Measurements from ENCODE around the gene CDH20. TPM values are rescaled to one million over a fixed set of nuclear protein-coding genes. Genes with fewer than 3 reads are reported as not detected.

CDH20 gene
- total and polyA plus RNA-seq, 8 donors, result 0.15 to 1.5 (median 0.43) TPM; not detected in 5

GRCh38 chr18:61528961-61529360 lies 195.7 kb downstream of the CDH20 start:
- Histone ChIP-seq H3K36me3 (no peaks in the 10 kb centered on the region), H3K27me3 (peaks cover 0 to 3% (median 0%) of the 10 kb centered on the region in 3 donors), H3K27ac (no peak overlapping the region), H3K4me1 (no peaks in the 10 kb centered on the region), H3K4me3 (no peak overlapping the region), H3K9me3 (no peaks in the 10 kb centered on the region)
- intact Hi-C loops (cut with DNase I; ENCODE audit: low total_unique reads), result no loop called here
- 54 to 73% (median 65%) methylated on average over 6 of the region's 6 CpGs for WGBS, 5 donors
- no peak for TF ChIP-seq POLR2AphosphoS5 (IDR thresholded peaks at IDR 0.05)
- no peak for TF ChIP-seq EP300 (IDR thresholded peaks at IDR 0.05)
- no peak for TF ChIP-seq POLR2A (IDR thresholded peaks at IDR 0.05)
- TF ChIP-seq CTCF (IDR thresholded peaks at IDR 0.05), result no peak
- DNase-seq, result no peak

GRCh38 chr18:61530681-61531080 lies 197.5 kb downstream of the CDH20 start:
- WGBS, 5 donors, result 80 to 85% (median 82%) methylated on average over 4 of the region's 4 CpGs
- no peak for DNase-seq
- Histone ChIP-seq H3K36me3 (no peaks in the 10 kb centered on the region), H3K4me1 (no peaks in the 10 kb centered on the region), H3K9me3 (no peaks in the 10 kb centered on the region), H3K4me3 (no peak overlapping the region), H3K27me3 (peaks cover 0 to 3% (median 0%) of the 10 kb centered on the region in 3 donors), H3K27ac (no peak overlapping the region)
- intact Hi-C loops (cut with DNase I; ENCODE audit: low total_unique reads), result no loop called here
- TF ChIP-seq EP300 (IDR thresholded peaks at IDR 0.05) (no peak), CTCF (IDR thresholded peaks at IDR 0.05) (no peak), POLR2A (IDR thresholded peaks at IDR 0.05) (no peak), POLR2AphosphoS5 (IDR thresholded peaks at IDR 0.05) (no peak)

GRCh38 chr18:61531182-61531581 lies 198.0 kb downstream of the CDH20 start:
- no peak overlapping the region for H3K4me3 ChIP-seq
- DNase-seq, result peak in 1 of 2 donors; percentile 42
- no peak overlapping the region for H3K27ac ChIP-seq
- no peaks in the 10 kb centered on the region for H3K36me3 ChIP-seq
- intact Hi-C loops (cut with DNase I; ENCODE audit: low total_unique reads), result no loop called here
- peaks cover 0 to 3% (median 0%) of the 10 kb centered on the region in 3 donors for H3K27me3 ChIP-seq
- WGBS, 5 donors, result 72 to 82% (median 79%) methylated on average over 6 of the region's 6 CpGs
- TF ChIP-seq POLR2A (IDR thresholded peaks at IDR 0.05), result no peak
- no peak for TF ChIP-seq EP300 (IDR thresholded peaks at IDR 0.05)
- no peak for TF ChIP-seq CTCF (IDR thresholded peaks at IDR 0.05)
- TF ChIP-seq POLR2AphosphoS5 (IDR thresholded peaks at IDR 0.05), result no peak
- no peaks in the 10 kb centered on the region for H3K4me1 ChIP-seq
- H3K9me3 ChIP-seq, result no peaks in the 10 kb centered on the region

GRCh38 chr18:61531891-61532290 lies 198.7 kb downstream of the CDH20 start:
- peak; percentile 51 to 63 for DNase-seq
- H3K27ac ChIP-seq, result no peak overlapping the region
- intact Hi-C loops (cut with DNase I; ENCODE audit: low total_unique reads), result no loop called here
- no peak overlapping the region for H3K4me3 ChIP-seq
- no peaks in the 10 kb centered on the region for H3K36me3 ChIP-seq
- H3K9me3 ChIP-seq, result no peaks in the 10 kb centered on the region
- H3K4me1 ChIP-seq, result no peaks in the 10 kb centered on the region
- no peak for TF ChIP-seq CTCF (IDR thresholded peaks at IDR 0.05)
- TF ChIP-seq EP300 (IDR thresholded peaks at IDR 0.05), result no peak
- TF ChIP-seq POLR2AphosphoS5 (IDR thresholded peaks at IDR 0.05), result peak in 1 of 3 donors; percentile 41
- TF ChIP-seq POLR2A (IDR thresholded peaks at IDR 0.05), result no peak
- WGBS, 5 donors, result 16 to 66% (median 39%) methylated on average over 2 of the region's 2 CpGs
- peaks cover 0 to 3% (median 0%) of the 10 kb centered on the region in 3 donors for H3K27me3 ChIP-seq

All from stomach (tissue), 9 donors.